BJ (cell line): ENCODE results near the gene WAC. TPM values are rescaled to one million over a fixed set of nuclear protein-coding genes. Genes with fewer than 3 reads are reported as not detected.
"Not testable (repeated sequence)": the region's sequence is repeated elsewhere in the genome, so short reads cannot be mapped to it uniquely, and the experiment has no call there.

Experiments used
- CTCF ChIA-PET: fragments of 350-600 bp; formaldehyde crosslinking; extraction: SDS; loops from one replicate; lab custom pipeline; 2021; ENCODE audit warnings: antibody characterized with exemption, inconsistent platforms; lab: Yijun Ruan, JAX
- POLR2A ChIA-PET: fragments of 300-600 bp; sonication (Branson Sonifier 250); formaldehyde crosslinking; extraction: SDS; loops from one replicate; lab custom pipeline; 2021; ENCODE audit warnings: antibody characterized with exemption; lab: Charles Lee
- DNase-seq: peaks from one replicate; pipeline ENCODE4 v3.0.0-alpha.2; 2011; ENCODE audit warnings: low read depth
- H3K27me3 ChIP-seq: 2 replicates; pipeline ENCODE4 v1.6.0; 2011; ENCODE audit warnings: low read length; ENCODE audit not compliant: control insufficient read depth, insufficient read depth
- H3K36me3 ChIP-seq: 2 replicates; pipeline ENCODE4 v1.5.1; 2011; ENCODE audit warnings: low read length; ENCODE audit not compliant: control insufficient read depth, insufficient read depth
- H3K4me3 ChIP-seq: 2 replicates; pipeline ENCODE4 v1.5.1; 2011; ENCODE audit warnings: low read depth, mild to moderate bottlenecking, control low read depth, low read length
- polyA plus RNA-seq: library from polyadenylated mRNA; depleted of rRNA; stranded (reverse); fragments of >200 nt; gene quantifications from 2 replicates; pipeline ENCODE4 v1.2.3, GENCODE V29; 2011
- TF ChIP-seq, protein P1 (sequence below): IDR thresholded peaks from 2 replicates; pipeline ENCODE4 v1.5.1; 2011; ENCODE audit warnings: low read depth, mild to moderate bottlenecking, control low read depth, inconsistent platforms, low read length, moderate library complexity; ENCODE audit not compliant: insufficient read depth

WAC gene
- polyA plus RNA-seq, 1 experiment: 47.7 TPM

DNA sequence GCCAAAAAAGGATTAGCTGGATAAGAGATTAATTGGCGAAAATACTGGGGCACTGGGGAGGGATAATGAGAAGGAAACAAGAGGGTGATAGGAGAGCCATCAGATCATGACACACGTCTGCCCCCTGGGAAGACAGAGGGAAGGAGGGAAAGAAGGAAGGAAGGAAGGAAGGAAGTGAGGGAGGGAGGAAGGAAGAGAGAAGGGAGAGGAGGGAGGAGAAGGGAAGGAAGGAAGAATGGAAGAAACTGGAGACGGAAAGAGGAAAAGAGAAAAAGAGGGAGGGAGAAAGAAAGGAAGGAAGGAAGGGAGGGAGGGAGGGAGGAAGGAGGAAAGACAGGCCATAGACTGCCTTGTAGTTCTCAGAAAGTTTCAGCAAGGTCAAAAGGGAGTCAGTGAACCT is 37.8 kb upstream of the WAC start:
- no peak overlapping the region for H3K4me3 ChIP-seq
- no peaks in the 10 kb centered on the region for H3K36me3 ChIP-seq
- POLR2A ChIA-PET: no interaction called here
- TF ChIP-seq, protein P1, sequence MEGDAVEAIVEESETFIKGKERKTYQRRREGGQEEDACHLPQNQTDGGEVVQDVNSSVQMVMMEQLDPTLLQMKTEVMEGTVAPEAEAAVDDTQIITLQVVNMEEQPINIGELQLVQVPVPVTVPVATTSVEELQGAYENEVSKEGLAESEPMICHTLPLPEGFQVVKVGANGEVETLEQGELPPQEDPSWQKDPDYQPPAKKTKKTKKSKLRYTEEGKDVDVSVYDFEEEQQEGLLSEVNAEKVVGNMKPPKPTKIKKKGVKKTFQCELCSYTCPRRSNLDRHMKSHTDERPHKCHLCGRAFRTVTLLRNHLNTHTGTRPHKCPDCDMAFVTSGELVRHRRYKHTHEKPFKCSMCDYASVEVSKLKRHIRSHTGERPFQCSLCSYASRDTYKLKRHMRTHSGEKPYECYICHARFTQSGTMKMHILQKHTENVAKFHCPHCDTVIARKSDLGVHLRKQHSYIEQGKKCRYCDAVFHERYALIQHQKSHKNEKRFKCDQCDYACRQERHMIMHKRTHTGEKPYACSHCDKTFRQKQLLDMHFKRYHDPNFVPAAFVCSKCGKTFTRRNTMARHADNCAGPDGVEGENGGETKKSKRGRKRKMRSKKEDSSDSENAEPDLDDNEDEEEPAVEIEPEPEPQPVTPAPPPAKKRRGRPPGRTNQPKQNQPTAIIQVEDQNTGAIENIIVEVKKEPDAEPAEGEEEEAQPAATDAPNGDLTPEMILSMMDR: no peak
- no peak for DNase-seq
- CTCF ChIA-PET: interaction anchor here (1.0 kb wide), 1 partner anchor 24 kb away, joined by 3 read pairs; no protein-coding TSS in a partner anchor
- H3K27me3 ChIP-seq: peaks cover 4% of the 10 kb centered on the region

DNA sequence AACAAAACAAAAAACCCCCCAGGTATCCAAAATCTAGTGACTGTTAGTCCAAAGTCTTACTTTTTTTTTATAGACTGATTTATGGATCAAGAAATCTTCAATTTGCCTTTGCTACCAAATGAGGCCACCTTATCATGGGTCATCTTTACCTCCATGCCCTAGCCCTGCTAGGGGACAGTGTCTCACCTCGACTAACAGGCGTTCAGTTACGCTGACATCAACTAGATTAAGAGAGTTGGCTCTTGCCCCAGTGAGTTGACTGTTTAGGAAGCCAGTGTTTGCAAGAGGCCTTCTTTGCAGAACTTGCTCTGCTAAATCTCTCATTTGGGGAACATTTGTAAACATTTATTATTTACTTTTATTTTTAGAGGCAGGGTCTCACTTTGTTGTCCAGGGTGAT is 36.9 kb upstream of the WAC start:
- H3K36me3 ChIP-seq: no peaks in the 10 kb centered on the region
- no peak overlapping the region for H3K4me3 ChIP-seq
- CTCF ChIA-PET: interaction anchor here (1.9 kb wide), 1 partner anchor 13 kb away, joined by 4 read pairs; no protein-coding TSS in a partner anchor
- no peak for DNase-seq
- peaks cover 2% of the 10 kb centered on the region for H3K27me3 ChIP-seq
- TF ChIP-seq, protein P1: no peak
- POLR2A ChIA-PET: no interaction called here

DNA sequence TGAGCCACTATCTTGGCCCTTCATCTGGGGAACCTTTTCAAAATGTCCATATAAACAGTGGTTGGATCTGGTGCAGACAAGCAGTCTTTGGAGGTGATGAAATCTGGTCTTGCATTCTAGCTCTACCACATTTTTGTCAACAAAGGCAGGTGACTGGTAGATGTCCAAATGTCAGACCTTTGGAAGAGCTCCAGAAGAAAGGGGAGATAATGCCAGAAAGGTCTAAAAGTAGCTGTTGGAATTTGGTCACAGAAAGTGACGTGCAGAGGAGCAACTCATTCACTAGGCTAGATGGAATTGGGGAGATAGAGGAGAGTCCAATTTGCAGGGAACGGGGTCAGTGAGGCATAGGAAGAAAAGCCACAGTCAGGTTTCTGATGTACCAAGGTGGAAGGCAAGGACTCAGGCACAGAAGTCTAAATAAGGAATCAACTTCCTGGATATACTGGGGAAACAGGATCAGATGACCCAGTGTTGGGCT is 36.4 kb upstream of the WAC start:
- Histone ChIP-seq H3K27me3 (peaks cover 1% of the 10 kb centered on the region), H3K4me3 (no peak overlapping the region), H3K36me3 (no peaks in the 10 kb centered on the region)
- POLR2A ChIA-PET: no interaction called here
- DNase-seq: no peak
- TF ChIP-seq, protein P1: no peak
- CTCF ChIA-PET: interaction anchor here (1.9 kb wide), 1 partner anchor 12 kb away, joined by 4 read pairs; no protein-coding TSS in a partner anchor

DNA sequence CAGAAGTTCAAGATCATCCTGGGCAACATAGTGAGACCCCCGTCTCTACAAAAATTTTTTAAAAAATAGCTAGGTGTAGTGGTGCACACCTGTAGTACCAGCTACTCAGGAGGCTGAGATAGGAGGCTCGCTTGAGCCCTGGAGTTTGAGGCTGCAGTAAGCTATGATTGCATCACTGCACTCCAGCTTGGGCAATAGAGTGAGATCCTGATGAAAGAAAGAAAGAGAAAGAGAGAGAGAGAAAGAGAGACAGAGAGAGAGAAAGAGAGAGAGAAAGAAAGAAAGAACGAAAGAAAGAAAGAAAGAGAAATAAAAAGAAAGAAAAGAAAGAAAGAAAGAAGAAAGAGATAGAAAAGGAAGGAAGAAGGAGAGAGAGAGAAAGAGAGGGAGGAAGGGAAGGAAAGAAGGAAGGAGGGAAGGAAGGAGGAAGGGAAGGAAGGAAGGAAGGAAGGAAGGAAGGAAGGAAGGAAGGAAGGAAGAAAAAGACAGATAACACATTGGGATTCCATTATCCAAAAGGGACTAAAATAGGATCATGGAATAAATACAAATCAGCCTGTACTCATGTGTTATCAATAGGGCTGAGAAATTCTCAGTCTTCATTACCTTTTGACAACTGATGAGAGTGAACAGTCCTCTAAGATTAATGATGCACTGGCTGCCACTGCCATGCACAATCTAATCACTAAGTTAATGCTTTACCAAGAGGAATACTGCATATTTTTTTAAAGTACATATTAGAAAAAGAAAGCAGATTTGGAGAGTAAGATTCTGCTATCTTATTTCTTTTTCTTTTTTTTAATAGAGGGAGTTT is 35.4 kb upstream of the WAC start:
- no peak for DNase-seq
- Histone ChIP-seq H3K4me3 (no peak overlapping the region), H3K27me3 (peaks cover 1% of the 10 kb centered on the region), H3K36me3 (no peaks in the 10 kb centered on the region)
- ChIA-PET CTCF (interaction anchor here (1.9 kb wide), 1 partner anchor 11 kb away, joined by 4 read pairs; no protein-coding TSS in a partner anchor), POLR2A (no interaction called here)
- TF ChIP-seq, protein P1: no peak

DNA sequence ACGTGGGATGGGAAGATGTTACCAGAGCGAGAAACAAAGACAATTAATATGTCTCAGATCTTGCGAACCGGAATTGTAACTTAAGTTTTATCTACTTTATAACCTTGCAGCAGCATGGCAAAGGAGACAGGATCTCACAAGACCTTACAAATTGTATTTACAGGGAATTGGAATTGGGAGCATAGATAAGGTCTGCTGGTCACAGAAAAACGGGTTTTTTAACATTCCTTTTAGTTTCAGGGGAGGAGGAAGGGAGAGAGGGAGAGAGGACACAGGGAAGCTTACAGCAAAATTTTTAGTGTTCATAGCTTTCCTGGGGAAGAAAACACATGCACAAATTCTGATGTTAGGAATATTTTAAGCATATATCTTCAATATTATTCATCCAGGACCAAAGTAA is 32.7 kb upstream of the WAC start:
- POLR2A ChIA-PET, H3K4me3 ChIP-seq, H3K36me3 ChIP-seq, DNase-seq, H3K27me3 ChIP-seq: not testable (repeated sequence)
- CTCF ChIA-PET: interaction anchor here (1.0 kb wide), 1 partner anchor 17 kb away, joined by 3 read pairs; no protein-coding TSS in a partner anchor
